ENCODE results near the gene LHX1. TPM values are rescaled to one million over a fixed set of nuclear protein-coding genes. Genes with fewer than 3 reads are reported as not detected.

The LHX1 gene
- total RNA-seq, 1 experiment from 2014 or later = 0.61 TPM

DNA sequence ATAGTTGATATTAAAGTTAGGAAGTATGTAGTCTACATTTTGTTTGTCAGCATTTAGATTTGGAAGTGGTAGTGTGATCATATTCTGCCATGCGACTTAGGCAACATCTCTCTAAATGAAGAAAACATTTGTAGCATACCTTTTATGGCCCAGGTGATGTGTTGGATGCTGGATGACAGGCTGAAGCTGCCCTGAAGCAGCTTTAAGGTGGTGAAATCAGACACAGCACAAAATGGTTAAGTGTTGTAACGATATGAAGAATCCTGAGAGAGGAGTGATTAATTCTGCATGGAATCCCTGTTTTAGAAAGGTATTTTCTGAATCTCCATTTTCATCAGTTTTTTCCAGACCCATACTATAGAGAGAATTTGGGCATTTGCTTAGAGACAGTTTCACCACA is 39.8 kb downstream of the LHX1 start (continued):
- TF ChIP-seq ZBTB43 (CRISPR knock-in tag; IDR thresholded peaks at IDR 0.05) (no peak), ZNF396 (CRISPR knock-in tag; IDR thresholded peaks at IDR 0.05; ENCODE audit: borderline replicate concordance) (no peak)

GRCh38 chr17:36977568-36977967 is 40.3 kb downstream of the LHX1 start:
- no peak for TF ChIP-seq IRF2 (CRISPR knock-in tag; IDR thresholded peaks at IDR 0.05; ENCODE audit: borderline replicate concordance, low read depth)
- TF ChIP-seq OVOL2 (CRISPR knock-in tag; IDR thresholded peaks at IDR 0.05; ENCODE audit: borderline replicate concordance) = no peak
- TF ChIP-seq FOXP1 (CRISPR knock-in tag; IDR thresholded peaks at IDR 0.05; ENCODE audit: borderline replicate concordance) = no peak
- TF ChIP-seq ZNF425 (CRISPR knock-in tag; conservative IDR thresholded peaks at IDR 0.05) = no peak
- DNase-seq (ENCODE audit: low spot score) (no peak), ATAC-seq (no peak)
- H3K27me3 Mint-ChIP-seq (ENCODE audit: low read depth) = no peaks in the 10 kb centered on the region
- H3K9me3 Mint-ChIP-seq = no peaks in the 10 kb centered on the region
- H3K36me3 Mint-ChIP-seq = 0 out of 2 replicates have a peak, but pooled peaks cover 3% of the 10 kb centered on the region
- peak overlapping the region; percentile 48; the same call in 1 of the 2 replicates for H3K27ac Mint-ChIP-seq
- peaks cover 23% of the 10 kb centered on the region for H3K4me1 Mint-ChIP-seq
- H3K4me3 Mint-ChIP-seq = no peak overlapping the region
- ChIA-PET POLR2A (no interaction called here), CTCF (no interaction called here)

DNA sequence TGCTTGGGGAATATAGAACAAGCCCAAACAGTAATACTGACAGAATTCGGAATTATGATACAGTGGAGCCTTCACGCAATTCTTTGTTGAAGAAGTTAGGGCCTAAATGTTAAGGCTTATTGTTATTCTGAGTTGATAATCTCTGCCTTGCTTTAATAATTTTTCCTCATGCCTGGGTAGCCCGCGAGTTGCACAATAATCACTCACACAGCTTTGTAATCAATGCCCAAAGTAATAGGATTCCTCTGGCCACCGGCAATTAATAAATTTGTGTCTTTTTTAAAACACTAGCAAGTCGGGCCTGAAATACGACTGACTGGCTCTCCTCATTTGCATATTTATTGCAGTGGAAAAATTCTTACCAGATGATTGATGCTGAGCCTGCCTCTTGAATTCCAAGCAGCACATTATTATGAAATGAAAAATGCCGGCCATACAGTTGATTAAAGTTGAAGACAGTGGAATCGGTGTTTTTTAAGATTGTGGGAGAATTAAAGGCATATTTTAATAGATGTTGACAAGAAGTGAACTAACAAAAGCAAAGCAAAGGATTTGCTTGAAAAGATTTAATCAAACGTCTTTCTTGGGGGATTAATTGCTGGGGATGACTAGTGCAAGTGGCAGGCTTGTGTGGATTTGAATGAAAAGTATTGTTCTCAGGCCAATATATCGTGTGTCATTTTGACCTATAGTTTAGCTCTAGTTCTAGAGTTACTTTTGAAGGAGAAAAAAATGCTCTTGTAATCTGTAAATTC is 41.7 kb downstream of the LHX1 start:
- DNase-seq (ENCODE audit: low spot score) (no peak), ATAC-seq (no peak)
- no peaks in the 10 kb centered on the region for H3K9me3 Mint-ChIP-seq
- ChIA-PET CTCF (no interaction called here), POLR2A (no interaction called here)
- H3K4me3 Mint-ChIP-seq = no peak overlapping the region
- H3K27ac Mint-ChIP-seq = 0 out of 2 replicates have a peak overlapping the region, but pooled peaks have one; percentile 29
- H3K4me1 Mint-ChIP-seq = peaks cover 15% of the 10 kb centered on the region; the same call in 1 of the 2 replicates
- 0 out of 2 replicates have a peak, but pooled peaks cover 3% of the 10 kb centered on the region for H3K36me3 Mint-ChIP-seq
- H3K27me3 Mint-ChIP-seq (ENCODE audit: low read depth) = no peaks in the 10 kb centered on the region
- TF ChIP-seq ZNF423 (CRISPR knock-in tag; IDR thresholded peaks at IDR 0.05) (no peak), GTF2I (CRISPR knock-in tag; conservative IDR thresholded peaks at IDR 0.05) (no peak), EMX1 (CRISPR knock-in tag; IDR thresholded peaks at IDR 0.05) (no peak), ATF3 (CRISPR knock-in tag; conservative IDR thresholded peaks at IDR 0.05) (no peak), ZNF396 (CRISPR knock-in tag; IDR thresholded peaks at IDR 0.05; ENCODE audit: borderline replicate concordance) (no peak), SOX15 (CRISPR knock-in tag; IDR thresholded peaks at IDR 0.05) (no peak), JUN (CRISPR knock-in tag; IDR thresholded peaks at IDR 0.05) (no peak), CREM (CRISPR knock-in tag; IDR thresholded peaks at IDR 0.05) (no peak), CREB1 (CRISPR knock-in tag; IDR thresholded peaks at IDR 0.05) (no peak), NFATC4 (CRISPR knock-in tag; IDR thresholded peaks at IDR 0.05) (no peak), ZNF219 (CRISPR knock-in tag; IDR thresholded peaks at IDR 0.05; ENCODE audit: borderline replicate concordance) (no peak)
- TF ChIP-seq, protein P1, sequence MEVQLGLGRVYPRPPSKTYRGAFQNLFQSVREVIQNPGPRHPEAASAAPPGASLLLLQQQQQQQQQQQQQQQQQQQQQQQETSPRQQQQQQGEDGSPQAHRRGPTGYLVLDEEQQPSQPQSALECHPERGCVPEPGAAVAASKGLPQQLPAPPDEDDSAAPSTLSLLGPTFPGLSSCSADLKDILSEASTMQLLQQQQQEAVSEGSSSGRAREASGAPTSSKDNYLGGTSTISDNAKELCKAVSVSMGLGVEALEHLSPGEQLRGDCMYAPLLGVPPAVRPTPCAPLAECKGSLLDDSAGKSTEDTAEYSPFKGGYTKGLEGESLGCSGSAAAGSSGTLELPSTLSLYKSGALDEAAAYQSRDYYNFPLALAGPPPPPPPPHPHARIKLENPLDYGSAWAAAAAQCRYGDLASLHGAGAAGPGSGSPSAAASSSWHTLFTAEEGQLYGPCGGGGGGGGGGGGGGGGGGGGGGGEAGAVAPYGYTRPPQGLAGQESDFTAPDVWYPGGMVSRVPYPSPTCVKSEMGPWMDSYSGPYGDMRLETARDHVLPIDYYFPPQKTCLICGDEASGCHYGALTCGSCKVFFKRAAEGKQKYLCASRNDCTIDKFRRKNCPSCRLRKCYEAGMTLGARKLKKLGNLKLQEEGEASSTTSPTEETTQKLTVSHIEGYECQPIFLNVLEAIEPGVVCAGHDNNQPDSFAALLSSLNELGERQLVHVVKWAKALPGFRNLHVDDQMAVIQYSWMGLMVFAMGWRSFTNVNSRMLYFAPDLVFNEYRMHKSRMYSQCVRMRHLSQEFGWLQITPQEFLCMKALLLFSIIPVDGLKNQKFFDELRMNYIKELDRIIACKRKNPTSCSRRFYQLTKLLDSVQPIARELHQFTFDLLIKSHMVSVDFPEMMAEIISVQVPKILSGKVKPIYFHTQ (CRISPR knock-in tag; IDR thresholded peaks at IDR 0.05) = no peak
- TF ChIP-seq, protein P2, sequence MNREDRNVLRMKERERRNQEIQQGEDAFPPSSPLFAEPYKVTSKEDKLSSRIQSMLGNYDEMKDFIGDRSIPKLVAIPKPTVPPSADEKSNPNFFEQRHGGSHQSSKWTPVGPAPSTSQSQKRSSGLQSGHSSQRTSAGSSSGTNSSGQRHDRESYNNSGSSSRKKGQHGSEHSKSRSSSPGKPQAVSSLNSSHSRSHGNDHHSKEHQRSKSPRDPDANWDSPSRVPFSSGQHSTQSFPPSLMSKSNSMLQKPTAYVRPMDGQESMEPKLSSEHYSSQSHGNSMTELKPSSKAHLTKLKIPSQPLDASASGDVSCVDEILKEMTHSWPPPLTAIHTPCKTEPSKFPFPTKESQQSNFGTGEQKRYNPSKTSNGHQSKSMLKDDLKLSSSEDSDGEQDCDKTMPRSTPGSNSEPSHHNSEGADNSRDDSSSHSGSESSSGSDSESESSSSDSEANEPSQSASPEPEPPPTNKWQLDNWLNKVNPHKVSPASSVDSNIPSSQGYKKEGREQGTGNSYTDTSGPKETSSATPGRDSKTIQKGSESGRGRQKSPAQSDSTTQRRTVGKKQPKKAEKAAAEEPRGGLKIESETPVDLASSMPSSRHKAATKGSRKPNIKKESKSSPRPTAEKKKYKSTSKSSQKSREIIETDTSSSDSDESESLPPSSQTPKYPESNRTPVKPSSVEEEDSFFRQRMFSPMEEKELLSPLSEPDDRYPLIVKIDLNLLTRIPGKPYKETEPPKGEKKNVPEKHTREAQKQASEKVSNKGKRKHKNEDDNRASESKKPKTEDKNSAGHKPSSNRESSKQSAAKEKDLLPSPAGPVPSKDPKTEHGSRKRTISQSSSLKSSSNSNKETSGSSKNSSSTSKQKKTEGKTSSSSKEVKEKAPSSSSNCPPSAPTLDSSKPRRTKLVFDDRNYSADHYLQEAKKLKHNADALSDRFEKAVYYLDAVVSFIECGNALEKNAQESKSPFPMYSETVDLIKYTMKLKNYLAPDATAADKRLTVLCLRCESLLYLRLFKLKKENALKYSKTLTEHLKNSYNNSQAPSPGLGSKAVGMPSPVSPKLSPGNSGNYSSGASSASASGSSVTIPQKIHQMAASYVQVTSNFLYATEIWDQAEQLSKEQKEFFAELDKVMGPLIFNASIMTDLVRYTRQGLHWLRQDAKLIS (CRISPR knock-in tag; IDR thresholded peaks at IDR 0.05; ENCODE audit: borderline replicate concordance) = no peak
- TF ChIP-seq, protein P3, sequence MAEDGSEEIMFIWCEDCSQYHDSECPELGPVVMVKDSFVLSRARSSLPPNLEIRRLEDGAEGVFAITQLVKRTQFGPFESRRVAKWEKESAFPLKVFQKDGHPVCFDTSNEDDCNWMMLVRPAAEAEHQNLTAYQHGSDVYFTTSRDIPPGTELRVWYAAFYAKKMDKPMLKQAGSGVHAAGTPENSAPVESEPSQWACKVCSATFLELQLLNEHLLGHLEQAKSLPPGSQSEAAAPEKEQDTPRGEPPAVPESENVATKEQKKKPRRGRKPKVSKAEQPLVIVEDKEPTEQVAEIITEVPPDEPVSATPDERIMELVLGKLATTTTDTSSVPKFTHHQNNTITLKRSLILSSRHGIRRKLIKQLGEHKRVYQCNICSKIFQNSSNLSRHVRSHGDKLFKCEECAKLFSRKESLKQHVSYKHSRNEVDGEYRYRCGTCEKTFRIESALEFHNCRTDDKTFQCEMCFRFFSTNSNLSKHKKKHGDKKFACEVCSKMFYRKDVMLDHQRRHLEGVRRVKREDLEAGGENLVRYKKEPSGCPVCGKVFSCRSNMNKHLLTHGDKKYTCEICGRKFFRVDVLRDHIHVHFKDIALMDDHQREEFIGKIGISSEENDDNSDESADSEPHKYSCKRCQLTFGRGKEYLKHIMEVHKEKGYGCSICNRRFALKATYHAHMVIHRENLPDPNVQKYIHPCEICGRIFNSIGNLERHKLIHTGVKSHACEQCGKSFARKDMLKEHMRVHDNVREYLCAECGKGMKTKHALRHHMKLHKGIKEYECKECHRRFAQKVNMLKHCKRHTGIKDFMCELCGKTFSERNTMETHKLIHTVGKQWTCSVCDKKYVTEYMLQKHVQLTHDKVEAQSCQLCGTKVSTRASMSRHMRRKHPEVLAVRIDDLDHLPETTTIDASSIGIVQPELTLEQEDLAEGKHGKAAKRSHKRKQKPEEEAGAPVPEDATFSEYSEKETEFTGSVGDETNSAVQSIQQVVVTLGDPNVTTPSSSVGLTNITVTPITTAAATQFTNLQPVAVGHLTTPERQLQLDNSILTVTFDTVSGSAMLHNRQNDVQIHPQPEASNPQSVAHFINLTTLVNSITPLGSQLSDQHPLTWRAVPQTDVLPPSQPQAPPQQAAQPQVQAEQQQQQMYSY (CRISPR knock-in tag; IDR thresholded peaks at IDR 0.05) = no peak
